OCI-LY7 (cell line): Measurements from ENCODE around the gene SPP1. TPM values are rescaled to one million over a fixed set of nuclear protein-coding genes. Genes with fewer than 3 reads are reported as not detected.

Experiments
- BruUV-seq: library from RNA; stranded (reverse); fragments of 400-500 nt; replicated peaks from 2 replicates; lab custom pipeline; 2021; lab: Mats Ljungman, UMichigan
- CTCF ChIA-PET: fragments of 300-600 bp; sonication (Branson Sonifier 250); formaldehyde crosslinking; loops from one replicate; lab custom pipeline; 2022; ENCODE audit warnings: antibody characterized with exemption; ENCODE audit not compliant: unreplicated experiment; lab: Charles Lee
- POLR2A ChIA-PET: fragments of 300-600 bp; sonication (Branson Sonifier 250); formaldehyde crosslinking; loops from one replicate; lab custom pipeline; 2022; ENCODE audit warnings: antibody characterized with exemption; lab: Charles Lee
- DNase-seq: peaks from one replicate; pipeline ENCODE4 v3.0.0-alpha.2; 2015; ENCODE audit warnings: low spot score
- H2AFZ ChIP-seq: fragments of 200-600 bp; sonication (generic), shearing (Covaris generic); 2 replicates; pipeline ENCODE4 v1.6.1; 2014; ENCODE audit warnings: mild to moderate bottlenecking, antibody characterized with exemption, low read length, moderate library complexity
- H3K27ac ChIP-seq: fragments of 200-600 bp; sonication (generic); 2 replicates; pipeline ENCODE4 v1.5.1; 2014; ENCODE audit warnings: mixed run types, low read depth, mild to moderate bottlenecking, moderate library complexity, low read length, inconsistent platforms; ENCODE audit not compliant: poor library complexity, severe bottlenecking
- H3K36me3 ChIP-seq: fragments of 200-600 bp; sonication (generic); 2 replicates; pipeline ENCODE4 v1.6.1; 2014; ENCODE audit warnings: mild to moderate bottlenecking, antibody characterized with exemption, low read length, moderate library complexity, mixed read lengths; ENCODE audit not compliant: insufficient read depth
- H3K4me1 ChIP-seq: fragments of 200-600 bp; sonication (generic); 2 replicates; pipeline ENCODE4 v1.5.1; 2014; ENCODE audit warnings: mild to moderate bottlenecking, low read length; ENCODE audit not compliant: insufficient read depth, poor library complexity, severe bottlenecking
- H3K4me2 ChIP-seq: fragments of 200-600 bp; sonication (generic); 2 replicates; pipeline ENCODE4 v1.6.1; 2014; ENCODE audit warnings: mild to moderate bottlenecking, low read length
- H3K4me3 ChIP-seq: fragments of 200-600 bp; sonication (generic); 2 replicates; pipeline ENCODE4 v1.5.1; 2014; ENCODE audit warnings: mild to moderate bottlenecking, low read depth, low read length; ENCODE audit not compliant: poor library complexity, severe bottlenecking
- H3K79me2 ChIP-seq: fragments of 200-600 bp; sonication (generic); 2 replicates; pipeline ENCODE4 v1.6.1; 2016; ENCODE audit warnings: low read depth, mild to moderate bottlenecking, low read length, moderate library complexity, mixed read lengths; ENCODE audit not compliant: insufficient read depth
- H3K9me2 ChIP-seq: fragments of 200-600 bp; sonication (generic); 2 replicates; pipeline ENCODE4 v1.6.1; 2016; ENCODE audit warnings: mild to moderate bottlenecking, low read length, mixed read lengths; ENCODE audit not compliant: insufficient read depth
- H3K9me3 ChIP-seq: fragments of 200-600 bp; sonication (generic); 2 replicates; pipeline ENCODE4 v1.6.1; 2014; ENCODE audit warnings: mild to moderate bottlenecking, mixed run types, low read length, mixed read lengths
- H4K20me1 ChIP-seq: fragments of 200-600 bp; sonication (generic); 2 replicates; pipeline ENCODE4 v1.6.1; 2014; ENCODE audit warnings: mild to moderate bottlenecking, antibody characterized with exemption, low read length, moderate library complexity, mixed read lengths; ENCODE audit not compliant: insufficient read depth
- EZH2phosphoT487 ChIP-seq: fragments of 200-600 bp; sonication (generic); IDR thresholded peaks from 2 replicates; pipeline ENCODE4 v1.6.1; 2018; ENCODE audit warnings: low read depth, borderline replicate concordance, mild to moderate bottlenecking, mixed run types, antibody characterized with exemption, low read length, moderate library complexity, mixed read lengths
- intact Hi-C: fragments of 100-400 bp; cut with micrococcal nuclease; formaldehyde crosslinking; loops from one replicate; pipeline ENCODE4 v1.10.0; 2022; ENCODE audit not compliant: unreplicated experiment
- total RNA-seq, 2 experiments: library from RNA; depleted of rRNA in 1 of 2; stranded (reverse); fragments of >200 nt in 1 of 2; shearing (Covaris generic) in 1 of 2; gene quantifications; 2 replicates each; pipeline ENCODE4 v1.2.3, GENCODE V29; 2014 to 2022
- TF ChIP-seq, protein P1 (sequence below): fragments of 200-600 bp; sonication (generic); conservative IDR thresholded peaks from 2 replicates; pipeline ENCODE4 v1.5.1; 2014; ENCODE audit warnings: mild to moderate bottlenecking, antibody characterized with exemption, low read length, moderate library complexity, mixed read lengths

The SPP1 gene
- total RNA-seq, 2 experiments from 2014 or later: 1.4 TPM; not detected in 1

GRCh38 chr4:88008743-88009171 is 33.2 kb downstream of the SPP1 start:
- Histone ChIP-seq H3K9me3 (no peaks in the 10 kb centered on the region), H3K9me2 (no peaks in the 10 kb centered on the region), H3K4me3 (peak overlapping the region; percentile 74), H4K20me1 (no peaks in the 10 kb centered on the region), H2AFZ (peak overlapping the region; percentile 26; the same call in 1 of the 2 replicates), H3K79me2 (peaks cover 10% of the 10 kb centered on the region; the same call in 1 of the 2 replicates), H3K4me2 (peak overlapping the region; percentile 57), H3K36me3 (no peaks in the 10 kb centered on the region), H3K27ac (no peak overlapping the region), H3K4me1 (peaks cover 14% of the 10 kb centered on the region)
- intact Hi-C loops: no loop called here
- CTCF ChIA-PET: no interaction called here
- no TSS peak for BruUV-seq
- no peak for DNase-seq
- POLR2A ChIA-PET: no interaction called here
- TF ChIP-seq, protein P1, sequence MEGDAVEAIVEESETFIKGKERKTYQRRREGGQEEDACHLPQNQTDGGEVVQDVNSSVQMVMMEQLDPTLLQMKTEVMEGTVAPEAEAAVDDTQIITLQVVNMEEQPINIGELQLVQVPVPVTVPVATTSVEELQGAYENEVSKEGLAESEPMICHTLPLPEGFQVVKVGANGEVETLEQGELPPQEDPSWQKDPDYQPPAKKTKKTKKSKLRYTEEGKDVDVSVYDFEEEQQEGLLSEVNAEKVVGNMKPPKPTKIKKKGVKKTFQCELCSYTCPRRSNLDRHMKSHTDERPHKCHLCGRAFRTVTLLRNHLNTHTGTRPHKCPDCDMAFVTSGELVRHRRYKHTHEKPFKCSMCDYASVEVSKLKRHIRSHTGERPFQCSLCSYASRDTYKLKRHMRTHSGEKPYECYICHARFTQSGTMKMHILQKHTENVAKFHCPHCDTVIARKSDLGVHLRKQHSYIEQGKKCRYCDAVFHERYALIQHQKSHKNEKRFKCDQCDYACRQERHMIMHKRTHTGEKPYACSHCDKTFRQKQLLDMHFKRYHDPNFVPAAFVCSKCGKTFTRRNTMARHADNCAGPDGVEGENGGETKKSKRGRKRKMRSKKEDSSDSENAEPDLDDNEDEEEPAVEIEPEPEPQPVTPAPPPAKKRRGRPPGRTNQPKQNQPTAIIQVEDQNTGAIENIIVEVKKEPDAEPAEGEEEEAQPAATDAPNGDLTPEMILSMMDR: no peak
- TF ChIP-seq EZH2phosphoT487: no peak

GRCh38 chr4:88009871-88010270 is 34.4 kb downstream of the SPP1 start:
- TF ChIP-seq, protein P1: no peak
- TF ChIP-seq EZH2phosphoT487: no peak
- no TSS peak for BruUV-seq
- Histone ChIP-seq H3K36me3 (no peaks in the 10 kb centered on the region), H3K9me2 (no peaks in the 10 kb centered on the region), H3K27ac (no peak overlapping the region), H3K4me3 (no peak overlapping the region), H3K79me2 (peaks cover 10% of the 10 kb centered on the region; the same call in 1 of the 2 replicates), H3K4me1 (peaks cover 14% of the 10 kb centered on the region), H3K4me2 (0 out of 2 replicates have a peak overlapping the region, but pooled peaks have one; percentile 57), H2AFZ (no peak overlapping the region), H3K9me3 (no peaks in the 10 kb centered on the region), H4K20me1 (no peaks in the 10 kb centered on the region)
- ChIA-PET CTCF (no interaction called here), POLR2A (interaction anchor here (0.8 to 1.0 kb wide), 2 partner anchors 11 to 30 kb away, joined by 3 read pairs; no protein-coding TSS in a partner anchor)
- intact Hi-C loops: loop anchor here (1.0 kb wide), 1 partner anchor 507 kb away; no protein-coding TSS in a partner anchor
- DNase-seq: no peak

- no peak overlapping the region for H3K27ac ChIP-seq
- H3K4me3 ChIP-seq: no peak overlapping the region
- intact Hi-C loops: loop anchor here (1.0 kb wide), 1 partner anchor 506 kb away; no protein-coding TSS in a partner anchor
- 0 out of 2 replicates have a peak overlapping the region, but pooled peaks have one; percentile 12 for H3K4me2 ChIP-seq
- BruUV-seq: no TSS peak
- no peaks in the 10 kb centered on the region for H3K9me2 ChIP-seq
- H3K4me1 ChIP-seq: peaks cover 14% of the 10 kb centered on the region
- H3K79me2 ChIP-seq: peaks cover 10% of the 10 kb centered on the region; the same call in 1 of the 2 replicates
- DNase-seq: no peak
- ChIA-PET CTCF (no interaction called here), POLR2A (interaction anchor here (0.6 to 0.7 kb wide), 2 partner anchors 9 to 714 kb away, joined by 3 to 5 read pairs; no protein-coding TSS in a partner anchor)
- no peak overlapping the region for H2AFZ ChIP-seq
- H3K9me3 ChIP-seq: no peaks in the 10 kb centered on the region
- no peaks in the 10 kb centered on the region for H3K36me3 ChIP-seq
- TF ChIP-seq, protein P1: no peak
- no peak for TF ChIP-seq EZH2phosphoT487
- no peaks in the 10 kb centered on the region for H4K20me1 ChIP-seq
These were observed 35.5 kb downstream of the SPP1 start for GRCh38 chr4:88010966-88011365.
